NCI-H1436 (cell line): ENCODE measurements around the gene ZNF530.

ENCODE experiments used
- DNase-seq: peaks from one replicate; lab custom pipeline; 2025; lab: John Stamatoyannopoulos, UW

ZNF530 gene

DNA sequence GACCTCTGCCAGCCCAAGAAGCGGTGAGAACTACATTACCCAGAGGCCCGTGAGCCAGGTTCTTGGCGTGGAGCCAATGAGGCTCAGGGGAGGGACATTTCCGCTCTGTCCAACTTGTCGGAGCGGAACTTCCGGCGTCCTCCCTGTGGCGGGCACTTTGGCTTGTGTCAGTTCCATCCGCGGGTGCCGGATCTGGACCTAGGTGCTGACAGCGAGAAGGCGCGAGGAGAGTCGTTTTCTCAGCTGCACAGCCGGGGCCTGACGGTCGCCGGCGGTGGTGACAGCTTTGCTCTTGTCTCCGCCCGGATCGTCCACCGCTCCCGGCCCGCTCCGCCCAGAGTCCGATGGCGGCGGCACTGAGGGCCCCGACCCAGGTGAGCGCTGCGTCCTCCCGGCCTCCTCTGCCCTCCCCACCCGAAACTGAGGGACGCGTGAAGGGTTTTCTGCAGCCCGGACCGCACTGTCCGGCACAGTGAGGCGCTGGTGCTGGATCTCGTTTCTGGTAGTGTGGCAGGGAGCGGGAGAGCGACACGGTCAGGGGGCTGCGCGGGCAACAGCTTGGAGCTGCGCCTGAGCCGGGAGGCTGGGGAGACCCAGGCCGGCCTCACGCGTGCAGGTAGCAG, at the start of gene ZNF530:
ZNF530 (plus strand) TSS at position 125 of the 623 bp plus-strand sequence. CDS start 4,461 bp downstream, outside the sequence.
- peak; percentile 95 for DNase-seq

DNA sequence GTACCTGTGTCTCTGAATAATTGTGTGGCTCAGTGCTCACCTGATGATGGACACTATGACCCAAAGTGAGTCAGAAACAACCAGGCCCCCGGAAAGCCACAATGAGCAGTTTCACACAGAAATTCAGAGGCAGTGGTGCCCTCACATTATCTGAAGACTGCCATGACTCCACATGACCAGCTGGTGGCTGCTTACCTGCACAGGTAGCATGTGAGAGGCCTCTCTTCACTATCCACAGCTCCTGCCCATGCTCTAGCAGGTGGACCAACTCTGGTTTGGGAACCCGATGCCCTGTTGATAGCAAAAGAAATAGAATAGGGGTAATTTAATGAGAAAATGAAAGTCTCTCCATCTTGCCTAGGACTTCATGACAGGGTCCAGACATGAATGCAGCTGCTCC, 47.3 kb upstream of the ZNF530 start:
- DNase-seq, result no peak

- no peak for DNase-seq
Observed at GRCh38 chr19:57557659-57558058, 42.0 kb upstream of the ZNF530 start.

GRCh38 chr19:57558525-57558924, 41.2 kb upstream of the ZNF530 start:
- DNase-seq, result no peak

GRCh38 chr19:57559008-57559403, 40.7 kb upstream of the ZNF530 start:
- no peak for DNase-seq

DNA sequence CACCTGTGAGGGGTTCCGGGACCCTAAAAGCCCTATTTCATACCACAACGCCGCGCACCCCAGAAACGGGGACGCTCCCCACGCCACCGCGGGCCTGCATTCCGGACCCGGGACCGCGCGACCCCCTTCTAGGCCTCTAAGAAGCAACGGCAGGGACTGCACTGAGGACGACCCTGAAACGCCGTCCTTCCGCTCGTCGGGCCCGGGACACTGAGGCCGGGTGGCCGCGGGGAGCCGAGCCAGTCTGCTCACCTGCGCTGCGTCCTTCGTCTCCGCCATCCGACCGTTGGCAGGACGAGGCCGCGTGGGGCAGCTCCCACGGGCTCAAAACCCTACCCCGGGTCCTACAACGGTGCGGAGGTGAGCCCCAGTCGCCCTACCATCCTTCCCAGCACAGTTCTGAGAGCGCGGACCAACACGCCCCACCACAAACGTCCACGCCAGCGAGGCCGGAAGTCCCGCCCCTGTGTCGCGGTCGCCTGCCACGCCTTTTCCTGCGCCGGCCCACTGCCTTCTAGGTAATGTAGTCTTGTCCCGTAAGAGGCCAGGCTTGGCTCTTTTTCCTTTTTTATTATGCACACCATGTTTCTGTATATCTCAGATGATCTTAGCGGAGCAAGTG, 40.2 kb upstream of the ZNF530 start, which contains the start of gene ZNF550:
ZNF550 (minus strand) TSS at position 460 of the 622 bp plus-strand sequence; CDS start at position 279, 181 bp downstream.
- DNase-seq, result peak; percentile 89

DNA sequence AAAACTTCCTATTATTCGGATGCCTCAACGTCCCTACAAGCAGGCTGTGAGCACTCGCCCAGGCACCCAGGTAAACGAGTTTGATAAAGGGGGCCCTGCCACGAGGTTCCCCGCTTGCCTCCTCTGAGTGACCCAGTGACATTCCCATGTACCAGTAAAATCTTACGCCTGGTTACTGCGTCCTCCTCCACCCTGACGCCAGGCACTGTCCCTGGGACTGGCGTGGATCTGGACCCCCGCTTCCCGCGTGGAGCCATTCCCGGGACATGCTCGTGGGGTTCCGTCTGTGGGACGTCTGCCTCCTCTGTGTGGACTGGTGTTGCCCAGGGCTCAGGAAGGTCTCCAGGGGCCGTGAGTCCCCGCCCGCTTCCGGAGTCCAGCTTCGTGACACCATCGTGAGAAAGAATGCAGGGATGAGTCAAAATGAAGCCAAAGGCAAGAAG, 39.6 kb upstream of the ZNF530 start:
- DNase-seq, result no peak

DNA sequence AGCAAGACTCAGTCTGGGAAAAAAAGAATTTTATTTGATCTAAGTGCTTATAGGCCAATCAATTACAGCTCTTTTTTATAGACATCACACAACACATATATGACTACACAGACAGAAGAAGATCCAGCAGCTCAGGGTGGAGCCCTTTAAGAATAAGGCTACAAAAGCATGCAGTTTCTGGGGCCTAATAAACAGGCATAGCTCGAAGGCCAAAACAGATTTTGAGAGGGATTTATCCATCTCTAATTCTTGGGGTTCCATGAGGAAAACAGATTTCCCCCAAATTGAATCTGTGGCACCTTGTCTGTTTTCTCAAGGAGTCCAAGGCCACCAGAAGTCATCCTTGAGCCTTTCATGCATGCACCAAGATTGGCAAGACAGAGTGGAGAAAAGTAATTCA, 36.1 kb upstream of the ZNF530 start:
- DNase-seq, result no peak

GRCh38 chr19:57566396-57567265, 33.1 kb upstream of the ZNF530 start:
- peak; percentile 23 for DNase-seq

DNA sequence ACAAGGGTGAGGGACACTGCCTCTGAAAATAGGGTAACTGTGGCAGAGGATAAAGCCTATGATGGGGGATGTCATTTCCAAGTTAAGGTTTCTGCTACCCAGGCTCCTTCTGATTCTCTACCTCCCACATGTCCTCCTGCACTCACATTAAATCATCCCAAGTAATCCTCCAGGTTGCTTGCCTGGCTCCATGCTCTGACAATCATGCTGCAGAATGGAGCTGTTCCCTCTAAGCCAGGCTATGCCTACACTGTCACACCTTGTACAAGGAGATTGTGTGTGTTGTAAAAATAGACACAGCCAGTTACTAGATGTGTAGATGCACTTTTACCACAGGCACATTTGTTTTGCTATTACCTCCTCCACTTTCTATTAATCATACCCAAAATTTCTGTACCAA, 29.0 kb upstream of the ZNF530 start:
- DNase-seq, result no peak

DNA sequence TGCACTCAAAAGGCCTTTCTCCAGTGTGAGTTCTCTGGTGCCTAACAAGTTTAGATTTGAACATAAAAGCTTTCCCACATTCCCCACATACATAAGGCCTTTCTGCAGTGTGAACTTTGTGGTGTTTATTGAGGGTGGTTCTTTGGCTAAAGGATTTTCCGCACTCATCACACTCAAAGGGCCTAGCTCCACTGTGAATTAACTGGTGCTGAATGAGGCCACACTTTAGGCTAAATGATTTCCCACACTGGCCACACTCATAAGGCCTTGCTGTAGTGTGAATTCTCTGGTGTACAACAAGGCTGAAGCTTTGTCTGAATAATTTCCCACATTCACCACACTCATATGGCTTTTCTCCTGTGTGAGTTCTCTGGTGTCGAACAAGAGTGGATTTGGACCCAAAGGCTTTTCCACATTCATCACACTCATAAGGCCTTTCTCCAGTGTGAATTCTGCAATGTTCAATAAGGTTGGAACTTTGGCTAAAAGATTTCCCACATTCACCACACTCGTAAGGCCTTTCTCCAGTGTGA, 27.2 kb upstream of the ZNF530 start:
- no peak for DNase-seq

DNA sequence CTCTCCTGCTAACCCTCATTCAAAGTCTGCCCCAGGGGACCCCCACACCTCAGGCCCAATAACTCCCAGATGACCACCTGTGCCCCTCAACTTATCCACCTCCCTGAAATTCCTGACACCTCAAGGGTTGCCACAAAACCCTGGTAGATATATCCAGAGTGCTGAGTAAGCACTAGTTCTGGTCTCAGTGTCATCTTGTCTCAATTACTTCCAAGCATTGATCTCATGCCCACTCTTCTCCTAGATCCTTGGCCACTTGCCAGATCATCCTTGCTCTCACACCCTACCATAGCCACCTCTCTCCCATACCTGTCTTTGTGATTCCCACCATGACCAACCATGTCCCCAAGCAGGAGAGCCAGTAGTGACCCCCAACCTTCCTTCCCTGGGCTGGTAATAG, 23.0 kb upstream of the ZNF530 start:
- DNase-seq, result no peak

GRCh38 chr19:57578487-57579205, 21.0 kb upstream of the ZNF530 start, which contains the start of gene ZNF416:
Gene ZNF416 (minus strand): TSS chr19:57578911. CDS start chr19:57578704, 207 bp downstream.
- DNase-seq, result peak; percentile 99

DNA sequence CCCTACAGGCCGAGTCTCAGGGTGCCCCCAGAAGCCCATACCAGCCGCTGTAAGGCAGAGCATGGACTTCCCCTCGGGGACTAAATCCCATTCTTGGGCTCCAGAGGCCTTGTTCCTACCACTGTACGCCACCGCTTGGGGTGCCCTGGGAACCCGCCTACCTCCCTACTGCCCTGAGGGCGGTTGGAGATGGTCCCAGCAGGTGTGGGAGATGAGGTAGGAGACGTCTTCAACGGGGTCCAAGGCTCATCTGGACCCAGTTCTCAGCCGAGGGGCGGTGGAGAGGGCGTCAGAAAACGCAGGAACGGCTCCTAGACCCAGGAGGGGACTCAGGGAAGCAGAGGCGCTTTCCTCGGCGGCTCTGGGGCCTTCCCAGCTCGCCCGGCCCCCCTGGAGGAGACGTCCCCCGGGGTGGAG, 16.6 kb upstream of the ZNF530 start:
- DNase-seq, result no peak

DNA sequence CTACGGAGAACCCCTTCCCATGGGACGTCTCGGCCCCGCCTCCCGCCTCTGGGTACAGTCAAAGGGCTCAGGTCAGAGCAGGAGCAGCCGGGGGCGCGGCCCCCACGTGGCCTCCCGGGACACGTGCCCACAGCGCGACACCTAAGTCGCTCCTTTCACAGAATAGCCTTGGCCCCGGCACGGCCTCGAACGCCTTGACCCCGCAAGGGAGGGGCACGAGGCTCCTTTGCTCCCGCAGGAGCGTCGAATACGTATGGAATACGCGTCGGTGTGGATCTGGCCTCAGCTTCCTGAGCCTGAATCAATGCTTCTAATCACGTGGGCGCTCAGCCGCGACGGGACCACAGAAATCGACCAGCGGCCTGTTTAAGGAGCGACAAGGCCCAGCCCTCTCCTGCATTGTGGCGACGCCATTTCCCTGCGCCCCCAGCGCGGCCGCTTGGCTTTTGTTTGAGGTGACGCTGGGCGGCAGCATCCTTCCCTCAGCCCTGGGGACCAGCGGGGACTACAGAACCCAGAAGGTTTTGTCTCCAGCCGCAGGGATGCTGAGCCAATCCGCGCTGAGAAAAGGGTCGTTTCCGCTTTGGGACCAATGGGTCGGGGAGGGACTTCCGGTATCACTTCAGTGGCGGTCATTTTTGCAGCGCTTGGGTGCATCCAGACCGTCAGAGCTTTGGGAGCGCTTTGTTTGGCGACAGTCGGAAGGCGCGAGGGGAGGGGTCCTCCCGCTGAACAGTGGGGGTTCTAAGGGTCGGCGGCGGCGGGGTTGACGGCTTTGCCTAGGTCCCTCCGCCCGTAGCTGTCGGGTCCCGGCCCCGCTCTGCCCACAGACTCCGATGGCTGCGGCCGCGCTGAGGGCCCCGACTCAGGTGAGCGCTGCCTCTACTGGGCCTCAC, 15.9 kb upstream of the ZNF530 start, which contains the start of gene ZIK1:
ZIK1 (plus strand) TSS at position 625 of the 896 bp plus-strand sequence; CDS start at position 837, 212 bp downstream.
- peak; percentile 94 for DNase-seq

DNA sequence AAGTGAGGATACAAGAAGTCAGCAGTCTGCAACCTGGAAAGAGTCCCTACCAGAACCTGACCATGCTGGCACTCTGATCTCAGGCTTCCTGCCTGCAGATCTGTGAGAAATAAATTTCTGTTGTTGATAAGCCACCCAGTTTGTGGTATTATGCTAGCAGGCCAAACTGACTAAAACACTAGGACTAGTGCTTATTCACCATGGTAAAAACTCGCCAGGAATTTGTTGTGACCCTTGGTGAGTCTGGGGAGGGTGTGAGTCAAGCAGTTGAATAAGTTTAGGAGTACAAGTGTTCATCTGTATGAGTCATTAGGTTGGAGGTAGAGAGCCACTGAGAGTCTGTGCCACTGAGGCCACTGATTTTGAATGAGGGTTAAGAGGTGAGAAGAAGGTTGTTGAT, 12.2 kb upstream of the ZNF530 start:
- DNase-seq, result no peak

DNA sequence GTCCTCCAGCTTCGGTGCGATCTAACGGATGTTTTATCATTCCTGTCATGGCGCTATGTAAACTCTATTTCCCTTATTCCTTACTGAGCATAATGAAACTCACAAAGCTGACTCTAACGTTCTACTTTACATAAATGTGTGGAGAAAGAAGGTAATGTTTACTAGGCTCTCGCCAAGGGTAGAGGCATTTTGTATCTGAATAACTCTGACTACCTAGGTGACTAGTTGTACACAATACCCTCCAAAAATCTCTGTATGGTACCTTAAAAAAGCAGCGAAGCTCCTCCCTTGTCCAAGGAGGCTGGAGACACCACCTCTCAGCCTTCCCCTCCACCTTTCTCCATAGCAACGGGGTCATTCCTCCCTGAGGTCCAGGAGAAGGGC, 316 bp upstream of the ZNF530 start:
- DNase-seq, result no peak

GRCh38 chr19:57606931-57607330, 7.2 kb downstream of the ZNF530 start:
- no peak for DNase-seq

- no peak for DNase-seq
Observed at GRCh38 chr19:57611113-57611512, 11.4 kb downstream of the ZNF530 start.

DNA sequence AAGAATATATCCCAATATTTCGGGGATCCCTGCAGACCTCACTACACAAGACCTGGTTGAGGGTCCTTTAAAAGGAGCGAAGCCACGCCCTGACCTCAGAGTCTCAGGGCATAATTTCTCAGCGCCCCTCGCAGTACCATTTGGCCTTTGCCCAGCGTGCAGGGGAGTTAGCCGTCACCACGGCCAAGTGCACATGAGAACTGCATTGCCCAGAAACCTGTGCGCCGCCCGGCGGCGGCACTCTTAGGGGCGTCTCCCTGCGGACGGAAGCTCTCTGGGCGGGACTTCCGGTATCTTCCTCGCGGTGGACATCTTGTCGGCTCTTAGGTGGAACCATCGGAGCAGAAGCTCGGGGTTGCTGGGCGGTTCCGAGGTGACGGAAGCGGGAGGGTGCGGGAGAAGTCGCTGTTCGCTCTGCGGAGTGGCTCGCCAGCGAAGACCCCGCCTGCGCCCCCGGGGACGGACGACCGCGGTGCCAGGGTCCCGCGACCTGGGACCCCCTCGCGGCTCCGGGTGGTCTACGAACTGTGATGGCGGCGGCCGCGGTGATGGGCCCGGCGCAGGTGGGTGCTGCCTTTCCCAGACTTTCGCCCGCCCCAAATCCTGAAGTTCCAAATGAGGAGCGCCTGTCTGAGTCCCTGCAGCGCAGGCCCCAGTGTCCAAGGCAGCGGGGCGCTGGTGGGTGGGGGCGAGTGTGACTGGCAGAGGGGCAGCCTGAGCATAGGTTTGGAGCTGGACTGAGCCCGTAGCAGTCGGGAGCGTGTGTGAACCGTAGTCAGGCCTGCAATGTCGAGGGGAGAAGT, 14.5 kb downstream of the ZNF530 start, which contains the start of gene ZNF134:
ZNF134 (plus strand) TSS at position 302 of the 803 bp plus-strand sequence. CDS start 5,227 bp downstream, outside the sequence.
- DNase-seq, result peak; percentile 95
